Measurements from ENCODE around the gene SLC16A10.

DNA sequence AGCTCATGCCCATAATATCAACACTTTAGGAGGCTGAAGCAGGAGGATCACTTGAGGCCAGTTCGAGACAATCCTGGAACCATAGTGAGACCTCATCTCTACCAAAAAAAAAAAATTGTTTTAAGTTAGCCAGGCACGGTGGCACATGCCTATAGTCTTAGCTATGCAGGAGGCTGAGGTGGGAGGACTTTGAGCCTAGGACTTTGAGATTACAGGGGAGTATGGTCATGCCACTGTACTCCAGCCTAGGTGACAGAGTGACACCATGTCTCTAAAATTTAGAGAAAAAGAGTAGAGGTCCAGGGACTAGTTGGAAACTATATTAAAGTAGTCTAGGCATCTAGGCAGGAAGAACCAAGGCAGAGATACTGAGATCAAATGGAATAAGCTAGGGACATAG is 121.6 kb downstream of the SLC16A10 start:
- TF ChIP-seq, protein P1, sequence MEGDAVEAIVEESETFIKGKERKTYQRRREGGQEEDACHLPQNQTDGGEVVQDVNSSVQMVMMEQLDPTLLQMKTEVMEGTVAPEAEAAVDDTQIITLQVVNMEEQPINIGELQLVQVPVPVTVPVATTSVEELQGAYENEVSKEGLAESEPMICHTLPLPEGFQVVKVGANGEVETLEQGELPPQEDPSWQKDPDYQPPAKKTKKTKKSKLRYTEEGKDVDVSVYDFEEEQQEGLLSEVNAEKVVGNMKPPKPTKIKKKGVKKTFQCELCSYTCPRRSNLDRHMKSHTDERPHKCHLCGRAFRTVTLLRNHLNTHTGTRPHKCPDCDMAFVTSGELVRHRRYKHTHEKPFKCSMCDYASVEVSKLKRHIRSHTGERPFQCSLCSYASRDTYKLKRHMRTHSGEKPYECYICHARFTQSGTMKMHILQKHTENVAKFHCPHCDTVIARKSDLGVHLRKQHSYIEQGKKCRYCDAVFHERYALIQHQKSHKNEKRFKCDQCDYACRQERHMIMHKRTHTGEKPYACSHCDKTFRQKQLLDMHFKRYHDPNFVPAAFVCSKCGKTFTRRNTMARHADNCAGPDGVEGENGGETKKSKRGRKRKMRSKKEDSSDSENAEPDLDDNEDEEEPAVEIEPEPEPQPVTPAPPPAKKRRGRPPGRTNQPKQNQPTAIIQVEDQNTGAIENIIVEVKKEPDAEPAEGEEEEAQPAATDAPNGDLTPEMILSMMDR (IDR thresholded peaks at IDR 0.05), result no peak
- no peak for TF ChIP-seq POLR2A (IDR thresholded peaks at IDR 0.05)

Measured in thyroid gland (tissue), 4 donors.